Measurements from ENCODE around the gene RBBP8NL.
"Not testable (repeated sequence)": the region's sequence is repeated elsewhere in the genome, so short reads cannot be mapped to it uniquely, and the experiment has no call there.

Gene RBBP8NL

GRCh38 chr20:62378215-62378614, 49.1 kb downstream of the RBBP8NL start:
- no peaks in the 10 kb centered on the region for H3K9me3 ChIP-seq (ENCODE audit: control insufficient read depth, insufficient read depth, low read length)
- peaks cover 2% of the 10 kb centered on the region for H3K4me1 ChIP-seq (ENCODE audit: control insufficient read depth, insufficient read depth, low read length)
- H3K4me3 ChIP-seq (ENCODE audit: low read depth, low read length), result no peak overlapping the region
- H3K9ac ChIP-seq (ENCODE audit: low read depth, low read length), result no peak overlapping the region
- H3K27me3 ChIP-seq (ENCODE audit: control insufficient read depth, insufficient read depth, low read length), result no peaks in the 10 kb centered on the region
- H3K36me3 ChIP-seq (ENCODE audit: control insufficient read depth, insufficient read depth, low read length), result peaks cover 10% of the 10 kb centered on the region

DNA sequence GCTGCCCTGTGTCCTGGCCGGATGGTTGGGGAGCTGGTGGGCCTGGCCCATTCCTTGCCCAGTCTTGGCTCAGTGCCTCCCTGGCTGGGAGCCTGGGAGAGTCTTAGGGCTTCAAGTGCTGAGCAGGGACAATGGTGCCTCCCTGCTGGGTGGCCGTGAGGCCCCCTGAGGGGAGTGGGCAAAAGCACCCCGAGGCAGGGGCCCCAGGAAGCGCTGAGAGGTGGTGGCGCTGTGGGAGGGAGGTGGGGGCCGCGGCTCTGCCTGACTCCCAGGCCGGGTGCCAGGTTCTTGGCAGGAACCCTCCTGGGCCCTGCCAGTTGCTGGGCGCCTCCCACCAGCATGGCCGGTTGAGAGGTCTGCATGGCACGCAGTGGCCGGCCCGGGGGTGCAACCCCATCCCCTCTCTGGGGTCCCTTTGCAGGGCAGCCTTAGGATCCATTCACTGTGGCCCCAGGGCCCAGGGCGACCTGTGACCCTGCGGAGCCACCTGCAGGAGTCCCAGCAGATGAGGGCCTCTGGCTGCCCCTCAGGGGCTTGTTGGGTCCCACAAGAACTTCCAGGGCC, 49.6 kb downstream of the RBBP8NL start:
- H3K9ac ChIP-seq (ENCODE audit: low read depth, low read length), result no peak overlapping the region
- H3K4me3 ChIP-seq (ENCODE audit: low read depth, low read length), result no peak overlapping the region
- peaks cover 10% of the 10 kb centered on the region for H3K36me3 ChIP-seq (ENCODE audit: control insufficient read depth, insufficient read depth, low read length)
- no peaks in the 10 kb centered on the region for H3K27me3 ChIP-seq (ENCODE audit: control insufficient read depth, insufficient read depth, low read length)
- peaks cover 2% of the 10 kb centered on the region for H3K4me1 ChIP-seq (ENCODE audit: control insufficient read depth, insufficient read depth, low read length)
- no peaks in the 10 kb centered on the region for H3K9me3 ChIP-seq (ENCODE audit: control insufficient read depth, insufficient read depth, low read length)

DNA sequence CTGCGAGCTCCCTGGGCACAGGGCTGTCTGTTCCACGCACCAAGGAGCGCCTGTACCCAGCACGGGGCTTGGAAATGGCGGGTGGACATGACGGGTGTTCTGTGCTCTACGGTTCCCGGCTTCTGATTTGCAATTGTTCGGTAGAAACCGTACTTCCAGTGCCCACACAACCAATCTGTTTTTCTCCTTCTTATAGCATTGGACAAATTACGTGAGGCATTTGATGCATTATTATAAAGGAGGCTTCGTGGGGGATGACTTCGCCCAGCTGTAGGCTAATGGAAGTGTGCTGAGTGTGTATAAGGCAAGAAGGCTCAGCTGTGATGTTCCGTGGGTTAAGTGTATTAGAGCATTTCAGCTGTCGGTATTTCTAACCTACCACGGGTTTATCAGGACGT, 50.3 kb downstream of the RBBP8NL start:
- H3K27me3 ChIP-seq (ENCODE audit: control insufficient read depth, insufficient read depth, low read length), result no peaks in the 10 kb centered on the region
- H3K4me3 ChIP-seq (ENCODE audit: low read depth, low read length), result no peak overlapping the region
- H3K9me3 ChIP-seq (ENCODE audit: control insufficient read depth, insufficient read depth, low read length), result no peaks in the 10 kb centered on the region
- H3K9ac ChIP-seq (ENCODE audit: low read depth, low read length), result no peak overlapping the region
- H3K4me1 ChIP-seq (ENCODE audit: control insufficient read depth, insufficient read depth, low read length), result peaks cover 2% of the 10 kb centered on the region
- H3K36me3 ChIP-seq (ENCODE audit: control insufficient read depth, insufficient read depth, low read length), result peaks cover 7% of the 10 kb centered on the region

DNA sequence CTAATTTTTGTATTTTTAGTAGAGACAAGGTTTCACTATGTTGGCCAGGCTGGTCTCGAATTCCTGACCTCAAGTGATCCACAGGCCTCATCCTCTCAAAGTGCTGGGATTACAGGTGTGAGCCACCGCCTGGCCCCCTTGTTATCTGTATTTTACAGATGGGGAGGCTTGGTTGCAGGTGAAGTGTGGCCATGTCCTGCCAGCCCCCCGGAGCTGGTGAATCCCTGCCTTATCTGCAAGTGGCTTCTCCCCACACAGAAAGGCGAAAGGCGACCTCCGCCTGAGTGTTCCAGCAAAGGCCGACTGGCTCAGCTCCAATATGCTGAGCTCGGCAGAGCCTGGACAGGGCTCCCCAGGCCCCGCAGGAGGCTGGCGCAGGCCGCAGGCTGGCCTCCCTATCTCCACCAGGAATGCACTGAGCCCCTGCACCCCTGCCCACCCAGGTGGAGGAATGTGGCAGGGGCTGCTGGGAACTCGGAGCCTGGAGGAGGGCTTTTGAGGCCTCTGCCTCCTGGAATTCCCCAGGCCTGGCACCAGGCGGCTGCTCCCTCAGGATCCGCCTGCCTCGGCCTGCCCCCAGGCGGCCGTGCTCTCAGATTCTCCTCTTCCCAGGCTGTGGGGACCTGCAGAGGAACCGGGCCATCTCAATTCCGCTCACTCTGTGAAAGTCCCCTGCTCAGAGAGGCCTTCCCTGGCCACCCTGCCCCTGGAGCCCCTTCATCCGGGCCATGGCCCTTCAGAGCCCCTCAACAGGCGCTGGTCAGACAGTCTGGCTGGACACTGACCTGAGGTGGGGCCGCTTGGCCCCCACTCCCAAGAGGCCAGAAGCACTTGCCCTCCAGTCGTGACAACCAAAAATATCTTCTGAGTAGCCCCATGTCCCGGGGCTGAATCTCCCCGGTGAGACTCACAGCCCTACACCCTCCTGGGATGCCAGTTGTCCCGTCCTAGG, 51.0 kb downstream of the RBBP8NL start:
- Histone ChIP-seq H3K9ac (ENCODE audit: low read depth, low read length) (no peak overlapping the region), H3K36me3 (ENCODE audit: control insufficient read depth, insufficient read depth, low read length) (peaks cover under 1% of the 10 kb centered on the region), H3K9me3 (ENCODE audit: control insufficient read depth, insufficient read depth, low read length) (no peaks in the 10 kb centered on the region), H3K27me3 (ENCODE audit: control insufficient read depth, insufficient read depth, low read length) (no peaks in the 10 kb centered on the region), H3K4me3 (ENCODE audit: low read depth, low read length) (no peak overlapping the region), H3K4me1 (ENCODE audit: control insufficient read depth, insufficient read depth, low read length) (peaks cover 2% of the 10 kb centered on the region)

- Histone ChIP-seq H3K36me3 (ENCODE audit: control insufficient read depth, insufficient read depth, low read length) (no peaks in the 10 kb centered on the region), H3K27me3 (ENCODE audit: control insufficient read depth, insufficient read depth, low read length) (no peaks in the 10 kb centered on the region), H3K4me1 (ENCODE audit: control insufficient read depth, insufficient read depth, low read length) (peaks cover 8% of the 10 kb centered on the region), H3K9ac (ENCODE audit: low read depth, low read length) (peak overlapping the region; percentile 47), H3K4me3 (ENCODE audit: low read depth, low read length) (no peak overlapping the region), H3K9me3 (ENCODE audit: control insufficient read depth, insufficient read depth, low read length) (no peaks in the 10 kb centered on the region)
Measured at GRCh38 chr20:62374331-62375152, 52.8 kb downstream of the RBBP8NL start.

DNA sequence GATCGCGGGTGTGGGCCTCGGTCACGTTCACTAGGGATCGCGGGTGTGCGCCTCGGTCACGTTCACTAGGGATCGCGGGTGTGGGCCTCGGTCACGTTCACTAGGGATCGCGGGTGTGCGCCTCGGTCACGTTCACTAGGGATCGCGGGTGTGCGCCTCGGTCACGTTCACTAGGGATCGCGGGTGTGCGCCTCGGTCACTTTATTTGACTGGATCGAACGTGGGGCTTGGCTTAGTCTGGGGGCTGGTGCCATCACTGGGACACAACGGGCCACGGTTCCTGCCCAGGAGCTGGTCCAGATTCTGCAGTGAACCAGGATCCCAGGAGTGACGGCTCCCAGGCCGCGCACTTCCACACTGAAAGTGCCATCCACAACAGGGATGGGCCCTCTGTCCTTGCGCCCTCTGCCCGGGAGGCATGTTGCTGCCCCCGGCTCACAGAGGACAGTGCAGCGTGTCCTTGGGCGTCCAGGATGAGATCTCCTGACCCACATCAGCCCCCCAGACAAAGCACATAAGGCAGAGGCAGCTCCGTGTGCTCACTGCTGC, 53.6 kb downstream of the RBBP8NL start:
- not testable (repeated sequence) for H3K4me3 ChIP-seq (ENCODE audit: low read depth, low read length); H3K36me3 ChIP-seq (ENCODE audit: control insufficient read depth, insufficient read depth, low read length); H3K9ac ChIP-seq (ENCODE audit: low read depth, low read length); H3K9me3 ChIP-seq (ENCODE audit: control insufficient read depth, insufficient read depth, low read length); H3K27me3 ChIP-seq (ENCODE audit: control insufficient read depth, insufficient read depth, low read length)
- peaks cover 11% of the 10 kb centered on the region for H3K4me1 ChIP-seq (ENCODE audit: control insufficient read depth, insufficient read depth, low read length)

GRCh38 chr20:62372042-62372993, 55.0 kb downstream of the RBBP8NL start:
- Histone ChIP-seq H3K36me3 (ENCODE audit: control insufficient read depth, insufficient read depth, low read length) (no peaks in the 10 kb centered on the region), H3K27me3 (ENCODE audit: control insufficient read depth, insufficient read depth, low read length) (no peaks in the 10 kb centered on the region), H3K9me3 (ENCODE audit: control insufficient read depth, insufficient read depth, low read length) (no peaks in the 10 kb centered on the region), H3K4me3 (ENCODE audit: low read depth, low read length) (no peak overlapping the region), H3K9ac (ENCODE audit: low read depth, low read length) (no peak overlapping the region), H3K4me1 (ENCODE audit: control insufficient read depth, insufficient read depth, low read length) (peaks cover 9% of the 10 kb centered on the region)

DNA sequence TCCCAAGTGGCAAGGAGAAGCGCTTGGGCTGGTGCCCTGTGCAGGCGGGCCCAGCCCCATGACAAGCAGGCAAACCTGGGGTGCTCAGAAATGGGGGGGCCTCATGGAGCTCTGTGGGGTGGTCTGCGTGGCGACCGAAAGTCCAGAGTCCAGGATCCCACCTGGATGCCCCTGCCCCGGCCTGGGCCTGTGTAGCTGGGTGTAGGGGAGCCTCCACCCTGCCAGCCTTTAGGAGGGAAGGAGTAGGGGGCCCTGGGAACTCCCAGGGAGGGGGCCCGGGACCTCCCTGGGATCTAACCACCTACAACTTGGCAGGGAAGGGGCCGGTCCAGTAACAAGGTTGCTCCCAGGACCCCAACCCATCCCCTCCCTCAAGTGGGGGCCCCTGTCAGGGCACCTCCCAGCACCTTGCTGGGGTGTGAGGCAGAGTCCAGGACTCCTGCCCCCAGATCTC, 55.7 kb downstream of the RBBP8NL start:
- H3K27me3 ChIP-seq (ENCODE audit: control insufficient read depth, insufficient read depth, low read length), result no peaks in the 10 kb centered on the region
- no peak overlapping the region for H3K9ac ChIP-seq (ENCODE audit: low read depth, low read length)
- H3K4me3 ChIP-seq (ENCODE audit: low read depth, low read length), result no peak overlapping the region
- H3K36me3 ChIP-seq (ENCODE audit: control insufficient read depth, insufficient read depth, low read length), result no peaks in the 10 kb centered on the region
- H3K4me1 ChIP-seq (ENCODE audit: control insufficient read depth, insufficient read depth, low read length), result peaks cover 9% of the 10 kb centered on the region
- H3K9me3 ChIP-seq (ENCODE audit: control insufficient read depth, insufficient read depth, low read length), result no peaks in the 10 kb centered on the region

DNA sequence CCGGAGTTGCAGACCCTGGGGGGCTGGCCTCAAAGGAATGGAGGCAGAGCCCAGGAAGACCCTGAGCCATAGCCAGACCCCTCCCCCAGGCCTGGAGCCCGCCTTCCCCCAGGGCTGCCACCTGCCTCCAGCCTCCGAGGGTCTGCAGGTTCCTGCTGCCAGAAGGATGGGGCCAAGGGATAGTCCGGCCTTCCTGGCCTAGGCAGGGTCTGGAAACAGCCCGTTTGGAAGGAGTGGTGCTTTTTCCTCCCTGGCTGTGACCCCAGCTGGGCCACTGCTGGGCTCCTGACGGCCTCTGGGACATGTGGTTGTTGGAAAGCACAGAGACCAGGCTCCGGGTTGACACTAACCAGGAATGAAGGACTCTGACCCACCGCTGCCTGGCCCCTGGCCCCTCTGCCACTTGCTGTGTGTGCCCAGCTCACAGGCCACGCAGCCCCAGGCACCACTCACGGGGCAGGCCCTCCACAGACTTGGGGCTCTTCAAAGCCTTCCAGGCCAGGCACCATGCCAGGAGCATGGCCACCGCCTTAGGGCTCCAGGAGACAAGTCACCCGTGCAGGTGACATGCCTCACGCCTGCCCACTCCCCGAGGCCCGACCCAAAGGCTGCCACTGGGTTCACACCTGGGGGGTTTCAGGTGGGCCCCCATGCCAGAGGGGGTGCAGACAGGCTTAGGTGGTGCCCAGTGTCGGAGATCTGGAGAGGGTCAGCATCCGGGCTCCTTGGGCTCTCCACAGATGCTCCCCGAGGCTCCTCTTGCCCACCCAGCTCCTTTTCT, 56.3 kb downstream of the RBBP8NL start:
- Histone ChIP-seq H3K9ac (ENCODE audit: low read depth, low read length) (no peak overlapping the region), H3K4me3 (ENCODE audit: low read depth, low read length) (no peak overlapping the region), H3K4me1 (ENCODE audit: control insufficient read depth, insufficient read depth, low read length) (peaks cover 9% of the 10 kb centered on the region), H3K27me3 (ENCODE audit: control insufficient read depth, insufficient read depth, low read length) (no peaks in the 10 kb centered on the region), H3K36me3 (ENCODE audit: control insufficient read depth, insufficient read depth, low read length) (no peaks in the 10 kb centered on the region), H3K9me3 (ENCODE audit: control insufficient read depth, insufficient read depth, low read length) (no peaks in the 10 kb centered on the region)

GRCh38 chr20:62370115-62370806, 57.1 kb downstream of the RBBP8NL start:
- H3K27me3 ChIP-seq (ENCODE audit: control insufficient read depth, insufficient read depth, low read length), result no peaks in the 10 kb centered on the region
- H3K9me3 ChIP-seq (ENCODE audit: control insufficient read depth, insufficient read depth, low read length), result no peaks in the 10 kb centered on the region
- no peak overlapping the region for H3K9ac ChIP-seq (ENCODE audit: low read depth, low read length)
- H3K4me3 ChIP-seq (ENCODE audit: low read depth, low read length), result no peak overlapping the region
- H3K4me1 ChIP-seq (ENCODE audit: control insufficient read depth, insufficient read depth, low read length), result peaks cover 9% of the 10 kb centered on the region
- no peaks in the 10 kb centered on the region for H3K36me3 ChIP-seq (ENCODE audit: control insufficient read depth, insufficient read depth, low read length)
